ENCODE measurements around the gene AFP. TPM values are rescaled to one million over a fixed set of nuclear protein-coding genes. Genes with fewer than 3 reads are reported as not detected.

Gene AFP
- total RNA-seq, 1 experiment from 2014 or later: 4.9 TPM

DNA sequence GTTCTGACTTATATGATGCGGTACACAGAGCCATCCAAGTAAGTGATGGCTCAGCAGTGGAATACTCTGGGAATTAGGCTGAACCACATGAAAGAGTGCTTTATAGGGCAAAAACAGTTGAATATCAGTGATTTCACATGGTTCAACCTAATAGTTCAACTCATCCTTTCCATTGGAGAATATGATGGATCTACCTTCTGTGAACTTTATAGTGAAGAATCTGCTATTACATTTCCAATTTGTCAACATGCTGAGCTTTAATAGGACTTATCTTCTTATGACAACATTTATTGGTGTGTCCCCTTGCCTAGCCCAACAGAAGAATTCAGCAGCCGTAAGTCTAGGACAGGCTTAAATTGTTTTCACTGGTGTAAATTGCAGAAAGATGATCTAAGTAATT, 15.4 kb upstream of the AFP start:
- Histone ChIP-seq H2AFZ (ENCODE audit: low read length) (no peak overlapping the region), H3K23me2 (ENCODE audit: insufficient read length, low read depth, low read length, poor library complexity, severe bottlenecking) (no peaks in the 10 kb centered on the region), H2BK12ac (ENCODE audit: insufficient read length, low read depth, low read length) (no peak overlapping the region), H3K4me2 (ENCODE audit: insufficient read depth, insufficient read length, low read length) (no peak overlapping the region), H3K4ac (ENCODE audit: low read depth, low read length) (no peak overlapping the region), H3K9me3 (ENCODE audit: control insufficient read depth, low read depth, low read length) (no peaks in the 10 kb centered on the region), H3K23ac (ENCODE audit: insufficient read length, low read depth, low read length) (no peak overlapping the region), H3K4me1 (ENCODE audit: insufficient read depth, low read length) (no peaks in the 10 kb centered on the region), H4K91ac (ENCODE audit: insufficient read length, low read depth, low read length) (no peak overlapping the region), H2AK5ac (ENCODE audit: insufficient read length, low read length) (no peak overlapping the region), H4K5ac (ENCODE audit: insufficient read length, low read depth, low read length) (no peak overlapping the region), H3K9ac (ENCODE audit: extremely low read depth, insufficient read length, low read length) (no peak overlapping the region), H3K79me2 (ENCODE audit: insufficient read depth, low read length) (no peaks in the 10 kb centered on the region), H3T11ph (ENCODE audit: low read length) (no peak overlapping the region), H2BK5ac (ENCODE audit: insufficient read length, low read length) (no peak overlapping the region), H3K14ac (ENCODE audit: insufficient read depth, low read length) (no peak overlapping the region), H2BK120ac (ENCODE audit: low read depth, low read length, poor library complexity, severe bottlenecking) (no peak overlapping the region), H3K27ac (ENCODE audit: insufficient read length, low read depth, low read length) (no peak overlapping the region), H3K79me1 (ENCODE audit: insufficient read depth, low read depth, low read length, poor library complexity, severe bottlenecking) (no peaks in the 10 kb centered on the region), H3K18ac (ENCODE audit: insufficient read length, low read depth, low read length) (no peak overlapping the region), H3K27me3 (ENCODE audit: insufficient read depth, low read length) (no peaks in the 10 kb centered on the region), H2BK20ac (ENCODE audit: low read depth, low read length, poor library complexity, severe bottlenecking) (no peak overlapping the region), H4K8ac (replicated peaks; ENCODE audit: insufficient read length, low read depth, low read length) (no peak overlapping the region), H3K56ac (ENCODE audit: insufficient read length, low read depth, low read length) (no peak overlapping the region), H4K20me1 (ENCODE audit: control insufficient read depth, insufficient read depth, insufficient read length) (no peaks in the 10 kb centered on the region), H2BK15ac (ENCODE audit: low read depth, low read length) (no peak overlapping the region)
- Mint-ChIP-seq H3K27ac (no peak overlapping the region), H3K9me3 (no peaks in the 10 kb centered on the region), H3K36me3 (ENCODE audit: insufficient read depth in 1 of 3, low read depth in 3 of 3) (no peaks in the 10 kb centered on the region), H3K4me1 (peaks cover 3 to 4% of the 10 kb centered on the region in 2 experiments; a peak in 3 of 4 replicates), H3K27me3 (ENCODE audit: low read depth) (no peaks in the 10 kb centered on the region), H3K4me3 (no peak overlapping the region)
- no CpG with 5 or more reads among the region's 2 CpGs for WGBS (ENCODE audit: extremely low coverage, insufficient read length, low lambda C conversion rate)
- TF ChIP-seq, protein P1, sequence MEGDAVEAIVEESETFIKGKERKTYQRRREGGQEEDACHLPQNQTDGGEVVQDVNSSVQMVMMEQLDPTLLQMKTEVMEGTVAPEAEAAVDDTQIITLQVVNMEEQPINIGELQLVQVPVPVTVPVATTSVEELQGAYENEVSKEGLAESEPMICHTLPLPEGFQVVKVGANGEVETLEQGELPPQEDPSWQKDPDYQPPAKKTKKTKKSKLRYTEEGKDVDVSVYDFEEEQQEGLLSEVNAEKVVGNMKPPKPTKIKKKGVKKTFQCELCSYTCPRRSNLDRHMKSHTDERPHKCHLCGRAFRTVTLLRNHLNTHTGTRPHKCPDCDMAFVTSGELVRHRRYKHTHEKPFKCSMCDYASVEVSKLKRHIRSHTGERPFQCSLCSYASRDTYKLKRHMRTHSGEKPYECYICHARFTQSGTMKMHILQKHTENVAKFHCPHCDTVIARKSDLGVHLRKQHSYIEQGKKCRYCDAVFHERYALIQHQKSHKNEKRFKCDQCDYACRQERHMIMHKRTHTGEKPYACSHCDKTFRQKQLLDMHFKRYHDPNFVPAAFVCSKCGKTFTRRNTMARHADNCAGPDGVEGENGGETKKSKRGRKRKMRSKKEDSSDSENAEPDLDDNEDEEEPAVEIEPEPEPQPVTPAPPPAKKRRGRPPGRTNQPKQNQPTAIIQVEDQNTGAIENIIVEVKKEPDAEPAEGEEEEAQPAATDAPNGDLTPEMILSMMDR (conservative IDR thresholded peaks at IDR 0.05): no peak
- DNase-seq: no peak
